ENCODE measurements around the gene ALDH16A1.

- no peak for TF ChIP-seq CTCF (IDR thresholded peaks at IDR 0.05 in 4 of 5, conservative IDR thresholded peaks at IDR 0.05 in 1 of 5)
- no peak for TF ChIP-seq POLR2A (IDR thresholded peaks at IDR 0.05)
These were observed 6.4 kb downstream of the ALDH16A1 start for GRCh38 chr19:49459388-49459787.

All from gastrocnemius medialis (tissue), 4 donors.